GM06990 (cell line): ENCODE data around the gene EPN1.

ENCODE experiments used
- DNase-seq: peaks from one replicate; pipeline ENCODE4 v3.0.0-alpha.2; 2011; ENCODE audit not compliant: insufficient read length; ENCODE audit errors: extremely low read depth
- H3K27me3 ChIP-seq: replicated peaks from 2 replicates; pipeline ENCODE4 v1.6.0; 2011; ENCODE audit warnings: low read length; ENCODE audit not compliant: control insufficient read depth, insufficient read depth
- H3K36me3 ChIP-seq: 2 replicates; pipeline ENCODE4 v1.5.1; 2011; ENCODE audit warnings: low read length; ENCODE audit not compliant: control insufficient read depth, insufficient read depth
- H3K4me3 ChIP-seq: replicated peaks from 2 replicates; pipeline ENCODE4 v1.5.1; 2011; ENCODE audit warnings: low read depth, mild to moderate bottlenecking, control low read depth, low read length
- CTCF ChIP-seq: IDR thresholded peaks from 2 replicates; pipeline ENCODE4 v1.5.1; 2011; ENCODE audit warnings: low read length, control low read depth, mild to moderate bottlenecking, inconsistent platforms; ENCODE audit not compliant: insufficient read depth, poor library complexity, severe bottlenecking

The EPN1 gene

GRCh38 chr19:55690769-55691545, 15.9 kb downstream of the EPN1 start:
- no peaks in the 10 kb centered on the region for H3K27me3 ChIP-seq
- H3K36me3 ChIP-seq: peaks cover 54% of the 10 kb centered on the region
- peak; percentile 14 for DNase-seq
- no peak overlapping the region for H3K4me3 ChIP-seq
- no peak for TF ChIP-seq CTCF

- TF ChIP-seq CTCF: no peak
- no peak overlapping the region for H3K4me3 ChIP-seq
- no peak for DNase-seq
- no peaks in the 10 kb centered on the region for H3K27me3 ChIP-seq
- peaks cover 58% of the 10 kb centered on the region for H3K36me3 ChIP-seq
Measured at GRCh38 chr19:55691561-55692481, 16.8 kb downstream of the EPN1 start.

GRCh38 chr19:55692681-55693081, 17.7 kb downstream of the EPN1 start:
- Histone ChIP-seq H3K27me3 (no peaks in the 10 kb centered on the region), H3K36me3 (peaks cover 56% of the 10 kb centered on the region), H3K4me3 (no peak overlapping the region)
- DNase-seq: no peak
- TF ChIP-seq CTCF: no peak

- DNase-seq: no peak
- H3K4me3 ChIP-seq: no peak overlapping the region
- peaks cover 52% of the 10 kb centered on the region for H3K36me3 ChIP-seq
- no peaks in the 10 kb centered on the region for H3K27me3 ChIP-seq
- TF ChIP-seq CTCF: no peak
Measured at GRCh38 chr19:55693336-55693974, 18.4 kb downstream of the EPN1 start.

GRCh38 chr19:55694241-55694655, 19.2 kb downstream of the EPN1 start:
- Histone ChIP-seq H3K27me3 (no peaks in the 10 kb centered on the region), H3K36me3 (peaks cover 49% of the 10 kb centered on the region), H3K4me3 (no peak overlapping the region)
- TF ChIP-seq CTCF: no peak
- DNase-seq: no peak
